Measurements from ENCODE around the gene FRMD5.

FRMD5 gene

GRCh38 chr15:43931119-43931518 is 264.0 kb downstream of the FRMD5 start:
- Histone ChIP-seq H3K9ac (ENCODE audit: low read length in 2 of 2) (no peak overlapping the region), H3K9me3 (ENCODE audit: control insufficient read depth in 2 of 2, low read length in 2 of 2) (no peaks in the 10 kb centered on the region), H3K27me3 (ENCODE audit: control insufficient read depth in 1 of 2, insufficient read depth in 2 of 2, low read length in 2 of 2) (peaks cover 0 to 2% of the 10 kb centered on the region in 2 donors), H3K36me3 (ENCODE audit: control insufficient read depth in 2 of 2, insufficient read depth in 2 of 2, low read length in 2 of 2) (no peaks in the 10 kb centered on the region), H3K4me1 (ENCODE audit: control insufficient read depth, insufficient read depth, low read length) (no peaks in the 10 kb centered on the region), H3K4me3 (ENCODE audit: low read length in 2 of 2) (no peak overlapping the region), H3K27ac (ENCODE audit: low read length) (no peak overlapping the region)

- no peaks in the 10 kb centered on the region for H3K4me1 ChIP-seq (ENCODE audit: control insufficient read depth, insufficient read depth, low read length)
Observed at GRCh38 chr15:43930556-43930955, 264.5 kb downstream of the FRMD5 start.

GRCh38 chr15:43930079-43930478 is 265.0 kb downstream of the FRMD5 start:
- Histone ChIP-seq H3K36me3 (ENCODE audit: control insufficient read depth in 2 of 2, insufficient read depth in 2 of 2, low read length in 2 of 2) (no peaks in the 10 kb centered on the region), H3K27ac (ENCODE audit: low read length) (no peak overlapping the region), H3K9me3 (ENCODE audit: control insufficient read depth in 2 of 2, low read length in 2 of 2) (no peaks in the 10 kb centered on the region), H3K27me3 (ENCODE audit: control insufficient read depth in 1 of 2, insufficient read depth in 2 of 2, low read length in 2 of 2) (peaks cover 0 to 2% of the 10 kb centered on the region in 2 donors), H3K4me1 (ENCODE audit: control insufficient read depth, insufficient read depth, low read length) (no peaks in the 10 kb centered on the region), H3K4me3 (ENCODE audit: low read length in 2 of 2) (no peak overlapping the region), H3K9ac (ENCODE audit: low read length in 2 of 2) (no peak overlapping the region)

More at GRCh38 chr15:43930556-43930955, 264.5 kb downstream of the FRMD5 start:
- Histone ChIP-seq H3K27me3 (ENCODE audit: control insufficient read depth in 1 of 2, insufficient read depth in 2 of 2, low read length in 2 of 2) (peaks cover 0 to 2% of the 10 kb centered on the region in 2 donors), H3K9ac (ENCODE audit: low read length in 2 of 2) (no peak overlapping the region), H3K36me3 (ENCODE audit: control insufficient read depth in 2 of 2, insufficient read depth in 2 of 2, low read length in 2 of 2) (no peaks in the 10 kb centered on the region), H3K27ac (ENCODE audit: low read length) (no peak overlapping the region), H3K9me3 (ENCODE audit: control insufficient read depth in 2 of 2, low read length in 2 of 2) (no peaks in the 10 kb centered on the region), H3K4me3 (ENCODE audit: low read length in 2 of 2) (no peak overlapping the region)

- Histone ChIP-seq H3K27me3 (ENCODE audit: control insufficient read depth in 1 of 2, insufficient read depth in 2 of 2, low read length in 2 of 2) (peaks cover 0 to 2% of the 10 kb centered on the region in 2 donors), H3K36me3 (ENCODE audit: control insufficient read depth in 2 of 2, insufficient read depth in 2 of 2, low read length in 2 of 2) (no peaks in the 10 kb centered on the region), H3K27ac (ENCODE audit: low read length) (no peak overlapping the region), H3K4me3 (ENCODE audit: low read length in 2 of 2) (no peak overlapping the region), H3K9me3 (ENCODE audit: control insufficient read depth in 2 of 2, low read length in 2 of 2) (no peaks in the 10 kb centered on the region), H3K9ac (ENCODE audit: low read length in 2 of 2) (no peak overlapping the region), H3K4me1 (ENCODE audit: control insufficient read depth, insufficient read depth, low read length) (no peaks in the 10 kb centered on the region)
Observed at GRCh38 chr15:43928152-43928551, 266.9 kb downstream of the FRMD5 start.

- Histone ChIP-seq H3K9ac (ENCODE audit: low read length in 2 of 2) (no peak overlapping the region), H3K27ac (ENCODE audit: low read length) (no peak overlapping the region), H3K9me3 (ENCODE audit: control insufficient read depth in 2 of 2, low read length in 2 of 2) (no peaks in the 10 kb centered on the region), H3K4me1 (ENCODE audit: control insufficient read depth, insufficient read depth, low read length) (no peaks in the 10 kb centered on the region), H3K4me3 (ENCODE audit: low read length in 2 of 2) (no peak overlapping the region), H3K27me3 (ENCODE audit: control insufficient read depth in 1 of 2, insufficient read depth in 2 of 2, low read length in 2 of 2) (peaks cover 0 to 2% of the 10 kb centered on the region in 2 donors), H3K36me3 (ENCODE audit: control insufficient read depth in 2 of 2, insufficient read depth in 2 of 2, low read length in 2 of 2) (no peaks in the 10 kb centered on the region)
Observed at GRCh38 chr15:43927203-43927602, 267.9 kb downstream of the FRMD5 start.

- Histone ChIP-seq H3K36me3 (ENCODE audit: control insufficient read depth in 2 of 2, insufficient read depth in 2 of 2, low read length in 2 of 2) (no peaks in the 10 kb centered on the region), H3K9ac (ENCODE audit: low read length in 2 of 2) (no peak overlapping the region), H3K9me3 (ENCODE audit: control insufficient read depth in 2 of 2, low read length in 2 of 2) (no peaks in the 10 kb centered on the region), H3K27ac (ENCODE audit: low read length) (no peak overlapping the region), H3K4me3 (ENCODE audit: low read length in 2 of 2) (no peak overlapping the region), H3K27me3 (ENCODE audit: control insufficient read depth in 1 of 2, insufficient read depth in 2 of 2, low read length in 2 of 2) (peaks cover 0 to 2% of the 10 kb centered on the region in 2 donors), H3K4me1 (ENCODE audit: control insufficient read depth, insufficient read depth, low read length) (no peaks in the 10 kb centered on the region)
Observed at GRCh38 chr15:43923553-43923952, 271.5 kb downstream of the FRMD5 start.

GRCh38 chr15:43922021-43922420 is 273.1 kb downstream of the FRMD5 start:
- Histone ChIP-seq H3K27me3 (ENCODE audit: control insufficient read depth in 1 of 2, insufficient read depth in 2 of 2, low read length in 2 of 2) (no peaks in the 10 kb centered on the region), H3K9me3 (ENCODE audit: control insufficient read depth in 2 of 2, low read length in 2 of 2) (no peaks in the 10 kb centered on the region), H3K36me3 (ENCODE audit: control insufficient read depth in 2 of 2, insufficient read depth in 2 of 2, low read length in 2 of 2) (no peaks in the 10 kb centered on the region), H3K9ac (ENCODE audit: low read length in 2 of 2) (no peak overlapping the region), H3K4me1 (ENCODE audit: control insufficient read depth, insufficient read depth, low read length) (no peaks in the 10 kb centered on the region), H3K27ac (ENCODE audit: low read length) (no peak overlapping the region), H3K4me3 (ENCODE audit: low read length in 2 of 2) (no peak overlapping the region)

GRCh38 chr15:43920815-43921214 is 274.3 kb downstream of the FRMD5 start:
- H3K4me1 ChIP-seq (ENCODE audit: control insufficient read depth, insufficient read depth, low read length), result no peaks in the 10 kb centered on the region
- H3K27me3 ChIP-seq (ENCODE audit: control insufficient read depth in 1 of 2, insufficient read depth in 2 of 2, low read length in 2 of 2), result no peaks in the 10 kb centered on the region
- H3K27ac ChIP-seq (ENCODE audit: low read length), result no peak overlapping the region
- H3K9ac ChIP-seq (ENCODE audit: low read length in 2 of 2), result no peak overlapping the region
- no peaks in the 10 kb centered on the region for H3K9me3 ChIP-seq (ENCODE audit: control insufficient read depth in 2 of 2, low read length in 2 of 2)
- H3K4me3 ChIP-seq (ENCODE audit: low read length in 2 of 2), result no peak overlapping the region
- no peaks in the 10 kb centered on the region for H3K36me3 ChIP-seq (ENCODE audit: control insufficient read depth in 2 of 2, insufficient read depth in 2 of 2, low read length in 2 of 2)

- H3K9me3 ChIP-seq (ENCODE audit: control insufficient read depth in 2 of 2, low read length in 2 of 2), result no peaks in the 10 kb centered on the region
- H3K36me3 ChIP-seq (ENCODE audit: control insufficient read depth in 2 of 2, insufficient read depth in 2 of 2, low read length in 2 of 2), result no peaks in the 10 kb centered on the region
- H3K27me3 ChIP-seq (ENCODE audit: control insufficient read depth in 1 of 2, insufficient read depth in 2 of 2, low read length in 2 of 2), result no peaks in the 10 kb centered on the region
- H3K4me1 ChIP-seq (ENCODE audit: control insufficient read depth, insufficient read depth, low read length), result peaks cover 4% of the 10 kb centered on the region
- H3K9ac ChIP-seq (ENCODE audit: low read length in 2 of 2), result no peak overlapping the region
- no peak overlapping the region for H3K4me3 ChIP-seq (ENCODE audit: low read length in 2 of 2)
- no peak overlapping the region for H3K27ac ChIP-seq (ENCODE audit: low read length)
Observed at GRCh38 chr15:43920254-43920600, 274.8 kb downstream of the FRMD5 start.

GRCh38 chr15:43919540-43920253 is 275.4 kb downstream of the FRMD5 start:
- H3K4me1 ChIP-seq (ENCODE audit: control insufficient read depth, insufficient read depth, low read length), result peaks cover 4% of the 10 kb centered on the region
- H3K9ac ChIP-seq (ENCODE audit: low read length in 2 of 2), result no peak overlapping the region
- no peak overlapping the region for H3K27ac ChIP-seq (ENCODE audit: low read length)
- H3K36me3 ChIP-seq (ENCODE audit: control insufficient read depth in 2 of 2, insufficient read depth in 2 of 2, low read length in 2 of 2), result no peaks in the 10 kb centered on the region
- no peaks in the 10 kb centered on the region for H3K27me3 ChIP-seq (ENCODE audit: control insufficient read depth in 1 of 2, insufficient read depth in 2 of 2, low read length in 2 of 2)
- no peak overlapping the region for H3K4me3 ChIP-seq (ENCODE audit: low read length in 2 of 2)
- no peaks in the 10 kb centered on the region for H3K9me3 ChIP-seq (ENCODE audit: control insufficient read depth in 2 of 2, low read length in 2 of 2)

- Histone ChIP-seq H3K36me3 (ENCODE audit: control insufficient read depth in 2 of 2, insufficient read depth in 2 of 2, low read length in 2 of 2) (no peaks in the 10 kb centered on the region), H3K4me1 (ENCODE audit: control insufficient read depth, insufficient read depth, low read length) (peaks cover 4% of the 10 kb centered on the region), H3K27me3 (ENCODE audit: control insufficient read depth in 1 of 2, insufficient read depth in 2 of 2, low read length in 2 of 2) (no peaks in the 10 kb centered on the region), H3K4me3 (ENCODE audit: low read length in 2 of 2) (no peak overlapping the region), H3K27ac (ENCODE audit: low read length) (no peak overlapping the region), H3K9me3 (ENCODE audit: control insufficient read depth in 2 of 2, low read length in 2 of 2) (no peaks in the 10 kb centered on the region), H3K9ac (ENCODE audit: low read length in 2 of 2) (no peak overlapping the region)
Observed at GRCh38 chr15:43918717-43919116, 276.4 kb downstream of the FRMD5 start.

Data from stomach smooth muscle (tissue), 2 donors.